T-helper 9 cell (primary cell): ENCODE results near the gene SAC3D1.

ENCODE experiments used
- DNase-seq: peaks from one replicate; pipeline ENCODE4 v3.0.0-alpha.2; 2020

Gene SAC3D1

DNA sequence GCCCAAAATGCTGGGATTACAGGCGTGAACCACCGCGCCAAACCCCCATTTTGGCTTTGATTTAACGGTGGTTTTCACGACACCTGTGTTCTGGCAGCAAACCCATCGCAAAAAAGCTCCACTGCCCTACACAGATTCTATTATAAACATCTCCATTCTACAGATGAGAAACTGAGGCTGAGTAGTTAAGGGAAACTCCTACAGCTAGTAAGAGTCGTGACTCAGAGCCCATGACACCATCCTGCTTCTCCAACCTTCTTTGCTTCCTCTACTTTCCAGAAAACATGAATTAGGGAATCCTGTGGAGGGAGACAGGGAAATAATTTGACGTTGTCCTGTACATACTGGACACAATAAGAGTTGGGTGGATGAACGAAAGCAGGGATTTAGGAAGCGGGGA, 14.2 kb upstream of the SAC3D1 start:
- no peak for DNase-seq

DNA sequence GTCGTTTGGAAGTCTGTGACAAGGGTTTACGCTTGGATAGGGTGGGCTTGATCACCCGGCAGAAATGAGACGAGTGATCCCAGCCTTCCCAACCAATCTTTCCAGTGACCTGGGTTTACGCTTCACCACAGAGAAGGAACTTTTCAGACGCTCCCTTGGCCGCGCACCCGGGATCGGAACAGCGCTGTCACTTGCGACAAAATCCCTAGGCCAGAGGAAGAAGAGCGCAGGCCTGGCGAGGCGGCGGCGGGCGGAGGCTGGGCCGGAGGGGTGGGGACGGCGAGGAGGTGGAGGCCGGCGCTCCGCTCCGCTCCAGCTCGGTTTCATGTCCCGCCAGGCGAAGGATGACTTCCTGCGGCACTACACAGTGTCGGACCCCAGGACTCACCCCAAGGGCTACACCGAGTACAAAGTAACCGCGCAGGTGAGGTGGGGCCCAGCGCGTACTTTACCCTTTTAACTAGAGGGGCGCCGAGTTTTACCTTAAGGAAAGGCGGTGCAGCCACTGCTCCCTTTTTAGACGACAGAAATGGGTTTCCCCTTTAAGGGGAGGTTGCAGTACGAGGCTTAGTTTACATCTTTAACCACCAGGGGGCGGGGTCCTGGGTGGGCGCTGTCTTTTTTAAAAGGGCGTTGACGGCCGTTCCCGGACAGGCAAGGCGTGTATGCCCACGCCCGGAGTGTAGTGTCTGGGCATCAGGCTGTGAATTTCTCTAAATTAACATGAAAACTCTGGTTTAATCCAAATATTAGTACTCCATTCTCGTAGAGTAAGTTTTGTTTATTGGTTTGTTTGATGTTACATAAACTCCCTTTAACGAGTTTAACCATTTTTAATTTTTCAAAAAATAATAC, 13.6 kb upstream of the SAC3D1 start, which contains the start of gene SNX15:
SNX15 (plus strand) TSS at position 227 of the 855 bp plus-strand sequence; CDS start at position 326, 99 bp downstream.
- peak; percentile 88 for DNase-seq

DNA sequence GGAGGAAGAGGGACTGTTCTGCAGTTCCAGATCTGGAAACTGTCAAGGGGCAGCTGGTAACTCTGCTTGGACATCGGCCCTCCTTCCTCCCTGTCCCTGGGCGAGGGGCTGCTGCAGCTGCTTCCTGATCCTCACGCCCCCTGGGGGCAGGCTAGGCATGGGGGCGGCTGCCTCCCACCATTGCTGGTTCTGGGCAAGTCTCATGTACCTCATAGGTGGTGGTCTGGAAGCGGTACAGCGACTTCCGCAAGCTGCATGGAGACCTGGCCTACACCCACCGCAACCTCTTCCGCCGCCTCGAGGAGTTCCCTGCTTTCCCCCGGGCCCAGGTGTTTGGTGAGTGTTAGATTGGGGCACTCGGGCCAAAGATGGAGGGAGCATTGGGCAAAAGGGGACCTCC, 8.8 kb upstream of the SAC3D1 start:
- no peak for DNase-seq

DNA sequence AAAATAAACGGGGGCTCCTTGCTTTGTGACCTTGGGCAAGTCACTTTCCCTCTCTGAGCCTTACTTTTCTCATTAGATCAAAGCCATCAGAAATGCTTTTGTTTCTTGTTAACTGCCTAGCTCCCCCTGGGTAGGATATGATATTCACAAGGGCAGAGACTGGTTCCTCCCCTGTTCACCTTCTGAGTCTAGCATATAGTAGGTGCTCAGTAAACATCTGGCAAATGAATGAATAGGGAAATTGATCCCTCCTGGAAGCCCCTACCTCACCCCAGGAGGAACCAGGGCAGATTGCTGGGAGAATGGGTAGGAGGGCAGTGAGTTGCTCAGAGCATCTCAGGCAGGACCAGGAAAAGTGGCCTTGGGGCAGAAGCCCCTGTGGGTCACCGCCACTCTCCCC, 6.6 kb upstream of the SAC3D1 start:
- DNase-seq: no peak

DNA sequence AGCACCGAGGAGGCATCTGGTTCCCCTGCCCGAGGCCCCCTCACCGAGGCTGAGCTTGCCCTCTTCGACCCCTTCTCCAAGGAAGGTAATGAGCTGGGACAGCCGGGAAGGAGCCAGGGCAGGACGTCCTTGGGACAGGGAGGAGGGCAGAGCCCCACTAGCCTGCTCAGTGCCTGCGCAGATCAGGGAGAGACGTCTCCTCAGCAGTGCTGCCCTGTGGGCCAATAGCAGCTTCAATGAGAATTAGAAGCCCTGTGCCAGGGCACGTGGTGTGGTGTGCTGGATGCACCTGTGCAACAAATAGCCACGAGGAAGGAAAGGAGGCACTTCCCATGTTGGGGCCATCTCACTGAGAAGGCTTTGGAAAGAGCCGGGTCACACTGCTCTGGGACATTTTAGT, 5.4 kb upstream of the SAC3D1 start:
- DNase-seq: no peak

DNA sequence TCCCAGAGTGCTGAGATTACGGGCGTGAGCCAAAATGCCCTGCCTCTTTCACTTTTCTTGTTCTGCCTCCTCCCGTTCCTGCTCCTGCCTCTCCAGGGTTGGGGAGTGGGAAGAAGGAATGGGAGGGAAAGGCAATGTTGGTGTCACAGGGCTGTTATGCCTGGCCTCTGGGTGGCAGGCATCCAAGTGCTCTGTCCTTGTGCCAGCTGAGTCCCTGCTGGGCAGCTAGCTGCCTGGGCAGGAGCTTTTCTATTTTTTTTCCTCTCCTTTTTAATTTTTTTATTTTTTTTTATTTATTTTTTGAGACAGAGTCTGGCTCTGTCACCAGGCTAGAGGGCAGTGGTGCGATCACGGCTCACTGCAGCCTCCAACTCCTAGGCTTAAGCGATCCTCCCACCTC, 4.1 kb upstream of the SAC3D1 start:
- no peak for DNase-seq

DNA sequence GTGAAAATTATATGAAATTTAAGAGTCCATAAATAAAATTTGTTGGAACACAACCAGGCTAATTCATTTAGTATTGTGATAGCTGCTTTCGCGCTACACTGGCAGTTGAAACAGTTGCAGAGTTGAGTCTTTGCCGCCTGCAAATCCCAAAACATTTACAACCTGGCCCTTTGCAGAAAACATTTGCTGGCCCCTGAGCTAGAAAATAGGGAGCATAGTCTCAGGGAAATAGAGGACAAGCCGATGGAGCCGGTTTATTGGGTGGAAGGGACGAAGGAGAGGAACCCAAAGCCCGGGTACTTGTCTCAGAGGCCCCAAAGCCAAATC, 527 bp upstream of the SAC3D1 start:
- no peak for DNase-seq

DNA sequence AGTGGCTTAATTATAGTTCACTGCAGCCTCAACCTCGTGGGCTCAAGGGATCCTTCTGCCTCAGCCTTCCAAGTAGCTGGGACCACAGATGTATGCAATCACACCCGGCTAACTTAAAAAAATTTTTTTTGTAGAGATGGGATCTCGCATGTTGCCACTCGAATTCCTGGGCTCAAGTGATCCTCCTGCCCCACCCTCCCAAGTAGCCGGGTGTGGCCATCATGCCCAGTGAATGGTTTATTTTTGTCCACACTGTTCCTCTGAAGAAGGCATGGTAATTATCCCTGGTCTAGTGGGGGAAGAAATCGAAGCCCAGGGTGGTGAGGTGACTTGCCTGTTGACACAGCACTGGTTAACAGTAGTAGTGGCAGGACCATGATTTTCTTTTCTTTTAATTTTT, 1.9 kb downstream of the SAC3D1 start:
- no peak for DNase-seq

DNA sequence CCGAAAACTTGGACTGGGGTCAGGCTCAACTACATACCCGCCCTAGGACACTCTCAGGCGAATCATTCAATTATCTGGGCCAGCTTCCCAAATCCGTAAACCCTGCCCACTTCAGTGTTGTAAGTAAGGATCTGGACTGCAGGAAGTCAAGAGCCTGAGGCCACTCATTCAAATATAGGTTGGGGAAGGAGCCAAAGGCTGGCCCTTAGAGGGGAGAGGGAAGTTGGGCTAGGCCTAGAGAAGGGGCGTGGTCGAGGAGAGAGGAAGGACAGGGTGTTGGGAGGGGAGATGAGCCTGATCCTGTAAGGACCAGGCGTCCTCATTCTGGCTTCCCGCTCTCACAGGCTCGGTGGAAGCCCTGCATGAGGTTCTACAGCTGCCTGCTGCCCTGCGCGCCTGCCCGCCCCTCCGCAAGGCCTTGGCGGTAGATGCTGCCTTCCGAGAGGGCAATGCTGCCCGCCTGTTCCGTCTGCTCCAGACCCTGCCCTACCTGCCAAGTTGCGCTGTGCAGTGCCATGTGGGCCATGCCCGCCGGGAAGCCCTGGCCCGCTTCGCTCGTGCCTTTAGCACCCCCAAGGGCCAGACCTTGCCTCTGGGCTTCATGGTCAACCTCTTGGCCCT, 3.0 kb downstream of the SAC3D1 start:
- no peak for DNase-seq

DNA sequence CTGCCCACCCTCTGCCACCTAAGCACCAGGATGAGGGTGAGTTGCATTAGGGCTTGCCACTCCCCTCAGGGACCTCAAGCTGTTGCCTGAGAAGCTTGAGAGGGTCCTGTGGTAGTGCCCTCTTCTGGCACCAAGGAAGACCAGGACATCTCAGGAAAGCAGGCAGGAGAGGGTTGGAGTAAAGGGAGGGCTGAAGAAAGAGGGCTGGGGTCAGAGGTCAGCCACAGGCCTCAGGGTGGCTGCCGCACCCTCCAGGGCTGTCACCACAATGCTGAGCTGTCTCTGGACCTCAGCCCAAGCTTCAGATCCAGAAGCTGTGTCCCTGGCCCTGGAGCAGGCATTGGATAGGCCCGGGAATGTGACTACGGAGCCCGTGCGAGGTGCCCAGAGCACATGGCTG, 4.1 kb downstream of the SAC3D1 start:
- no peak for DNase-seq

DNA sequence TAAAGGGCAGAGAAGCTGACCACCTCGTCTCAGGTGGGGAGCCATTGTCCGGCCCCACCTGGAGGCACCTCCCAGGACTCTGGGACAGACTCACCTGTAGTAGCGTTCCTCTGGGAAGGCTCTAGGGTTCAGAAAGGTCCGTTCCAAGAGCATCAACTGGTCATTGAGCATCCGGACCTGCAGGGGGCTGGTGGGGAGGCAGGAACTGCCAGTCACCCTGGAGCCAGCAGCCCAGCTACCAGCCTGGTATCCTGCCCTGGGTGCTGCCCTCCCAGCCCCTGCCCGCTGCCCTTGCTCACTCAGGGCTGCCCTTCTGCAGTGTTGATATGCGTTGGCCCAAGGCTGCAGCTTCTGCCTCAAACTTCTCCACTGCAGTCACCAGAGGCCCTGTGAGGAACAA, 4.7 kb downstream of the SAC3D1 start:
- DNase-seq: no peak

DNA sequence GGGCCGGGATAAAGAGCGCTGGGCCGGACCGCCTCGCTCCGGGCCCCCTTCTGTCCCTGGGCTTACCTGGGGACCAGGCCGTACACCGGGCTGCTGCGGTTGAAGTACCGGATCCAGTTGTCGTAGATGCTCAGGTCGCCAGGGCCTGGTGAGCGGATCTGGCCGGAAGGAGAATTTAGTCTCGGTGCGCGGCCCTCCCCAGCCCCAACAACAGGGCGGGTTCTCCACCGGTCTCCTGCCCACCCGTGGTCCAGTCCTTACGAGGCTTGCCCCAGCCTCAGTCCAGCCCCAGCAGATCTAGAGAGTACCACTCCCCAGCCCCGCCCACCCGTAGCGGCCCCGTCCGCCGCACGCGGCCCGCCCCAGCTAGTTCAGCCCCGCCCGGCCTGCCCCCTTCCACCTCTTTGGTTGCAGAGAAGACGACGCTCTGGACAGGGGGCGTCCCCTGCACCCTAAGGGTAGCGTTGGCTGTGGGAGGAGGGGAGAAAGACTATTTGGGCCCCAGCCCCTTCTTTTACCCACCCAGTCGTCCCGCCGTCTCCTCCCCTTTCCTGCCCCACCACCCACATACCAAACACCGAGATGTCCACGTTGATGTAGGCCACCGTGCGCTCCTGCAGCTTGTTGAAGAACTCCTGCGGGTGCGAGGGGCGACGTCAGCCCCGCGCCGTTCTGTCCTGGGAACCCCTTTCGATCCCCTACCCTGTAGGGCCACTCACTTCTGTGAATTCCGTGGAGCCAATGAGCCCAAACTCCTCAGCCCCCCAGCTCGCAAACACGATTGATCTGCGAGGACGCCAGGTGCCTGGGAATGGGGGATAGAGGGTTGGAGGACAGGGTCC, 6.8 kb downstream of the SAC3D1 start:
- DNase-seq: no peak

DNA sequence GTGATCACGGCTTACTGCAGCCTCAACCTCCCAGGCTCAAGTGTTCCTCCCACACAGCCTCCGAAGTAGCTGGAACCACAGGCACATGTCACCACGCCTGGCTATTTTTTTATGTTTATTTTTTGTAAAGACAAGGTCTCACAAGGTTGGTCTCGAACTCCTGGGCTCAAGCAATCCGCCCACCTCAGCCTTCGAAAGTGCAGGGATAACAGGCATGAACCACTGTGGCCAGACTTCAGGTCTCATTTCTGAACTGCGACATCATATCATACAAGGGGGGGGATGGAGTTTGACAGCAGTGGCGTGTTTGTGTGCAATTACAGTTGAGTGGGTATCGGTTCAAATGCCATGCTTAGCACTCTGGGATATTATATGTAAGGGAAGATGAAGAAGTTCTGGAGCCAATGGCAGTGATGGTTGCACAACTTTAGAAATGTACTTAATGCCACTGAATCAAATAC, 10.4 kb downstream of the SAC3D1 start:
- no peak for DNase-seq

DNA sequence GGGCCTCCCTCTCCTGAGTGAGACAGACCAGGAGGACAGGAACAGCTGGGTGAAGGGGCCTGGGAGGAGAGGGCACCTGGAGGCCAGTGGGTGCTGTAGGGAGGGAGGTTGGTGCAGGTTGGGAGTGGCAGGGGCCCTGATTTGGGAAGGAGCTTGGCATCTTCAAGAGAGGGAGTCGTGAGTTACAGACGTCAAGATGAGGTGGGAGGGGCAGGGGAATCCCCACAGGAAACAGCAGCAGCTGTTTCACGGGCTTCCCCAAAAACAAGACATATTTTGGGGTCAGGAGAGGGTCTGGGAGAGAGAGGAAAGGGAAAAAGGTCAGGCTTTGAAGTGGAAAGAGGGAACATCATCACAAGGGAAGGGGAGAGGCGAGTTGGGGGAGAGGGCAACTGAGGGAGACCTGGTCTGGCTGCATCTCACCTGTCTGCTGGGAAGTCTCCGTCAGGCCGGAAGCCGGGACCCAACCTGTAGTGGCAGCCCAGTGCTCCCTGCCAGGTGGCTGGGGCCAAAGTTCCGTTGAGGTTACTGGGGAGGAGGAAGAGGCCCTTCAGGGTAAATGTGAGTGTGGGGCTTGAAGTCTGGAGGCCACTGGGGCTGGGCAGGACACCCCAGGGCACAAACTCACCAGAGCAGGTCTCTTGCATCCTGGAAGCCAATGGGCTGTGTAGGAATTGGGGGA, 13.0 kb downstream of the SAC3D1 start:
- DNase-seq: no peak

DNA sequence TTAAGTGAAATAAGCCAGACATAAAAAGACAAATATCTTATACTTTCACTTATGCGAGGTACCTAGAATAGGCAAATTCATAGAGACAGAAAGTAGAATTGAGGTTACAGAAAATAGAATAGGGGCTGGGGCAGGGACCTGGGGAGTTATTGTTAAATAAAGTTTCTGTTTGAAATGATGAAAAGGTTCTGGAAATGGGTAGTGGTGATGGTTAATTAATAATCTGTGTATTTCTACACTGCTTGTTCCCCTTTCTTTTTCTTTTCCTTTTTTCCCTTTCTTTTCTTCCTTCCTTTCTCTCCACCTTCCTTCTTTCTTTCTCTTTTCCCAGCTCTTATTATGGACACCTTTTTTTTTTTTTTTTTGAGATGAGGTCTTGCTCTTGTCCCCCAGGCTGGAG, 14.5 kb downstream of the SAC3D1 start:
- no peak for DNase-seq

DNA sequence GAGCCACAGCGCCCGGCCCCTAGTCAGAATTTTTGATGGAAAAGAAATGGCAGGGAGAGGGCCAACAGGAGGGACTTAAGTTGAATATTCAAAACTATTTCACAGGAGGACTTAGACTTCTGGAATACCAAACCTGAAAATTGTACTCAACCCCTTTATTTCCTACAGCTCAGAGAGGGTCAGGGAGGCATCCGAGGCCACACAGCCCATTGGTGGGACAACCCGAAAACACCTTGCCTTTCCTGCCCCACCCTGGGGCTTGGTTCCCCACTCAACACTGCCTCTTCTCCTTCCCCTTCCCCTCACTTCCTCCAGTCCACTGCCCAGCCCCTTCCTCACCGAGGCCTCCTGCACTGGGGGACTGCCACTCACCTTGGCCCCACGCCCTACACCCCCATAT, 16.0 kb downstream of the SAC3D1 start:
- no peak for DNase-seq

DNA sequence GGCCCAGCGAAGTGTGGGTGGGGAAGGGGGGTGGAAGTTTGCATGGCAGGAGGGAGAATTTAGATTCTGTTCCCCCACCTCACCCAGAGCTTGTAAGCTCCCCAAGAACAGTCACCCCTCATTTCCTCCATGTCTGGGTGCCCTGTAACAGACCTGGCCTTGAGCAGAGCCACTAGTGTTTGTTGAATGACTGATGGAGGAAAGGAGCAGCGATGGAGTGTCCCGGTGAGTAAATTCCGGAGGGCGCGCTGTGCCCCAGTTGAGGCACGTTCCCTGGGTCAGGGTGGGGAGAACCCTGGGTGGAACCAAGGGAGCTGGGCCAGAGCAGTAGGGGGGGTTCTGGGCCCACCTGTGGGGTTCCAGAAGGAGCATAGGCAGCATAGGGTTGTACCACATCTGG, 16.5 kb downstream of the SAC3D1 start:
- DNase-seq: no peak

DNA sequence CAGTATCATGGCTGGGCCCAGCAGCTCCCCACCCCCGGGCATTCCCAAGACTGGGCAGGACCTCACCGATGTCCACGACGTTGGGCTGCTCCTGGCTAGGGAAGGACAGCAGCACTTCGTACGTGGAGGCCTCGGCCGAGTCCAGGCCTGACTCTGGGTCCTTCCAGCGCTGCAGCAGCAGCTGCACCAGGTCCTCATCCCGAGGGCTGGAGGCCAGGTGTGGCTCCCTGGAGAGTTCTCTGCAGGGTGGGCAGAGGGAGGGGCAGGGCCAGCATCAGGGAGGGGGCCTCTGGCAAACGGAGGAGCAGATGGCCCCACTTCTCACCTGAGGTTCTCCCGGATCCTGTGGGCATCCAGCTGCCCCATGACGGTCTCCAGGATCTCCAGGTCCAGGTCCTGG, 17.0 kb downstream of the SAC3D1 start:
- no peak for DNase-seq

DNA sequence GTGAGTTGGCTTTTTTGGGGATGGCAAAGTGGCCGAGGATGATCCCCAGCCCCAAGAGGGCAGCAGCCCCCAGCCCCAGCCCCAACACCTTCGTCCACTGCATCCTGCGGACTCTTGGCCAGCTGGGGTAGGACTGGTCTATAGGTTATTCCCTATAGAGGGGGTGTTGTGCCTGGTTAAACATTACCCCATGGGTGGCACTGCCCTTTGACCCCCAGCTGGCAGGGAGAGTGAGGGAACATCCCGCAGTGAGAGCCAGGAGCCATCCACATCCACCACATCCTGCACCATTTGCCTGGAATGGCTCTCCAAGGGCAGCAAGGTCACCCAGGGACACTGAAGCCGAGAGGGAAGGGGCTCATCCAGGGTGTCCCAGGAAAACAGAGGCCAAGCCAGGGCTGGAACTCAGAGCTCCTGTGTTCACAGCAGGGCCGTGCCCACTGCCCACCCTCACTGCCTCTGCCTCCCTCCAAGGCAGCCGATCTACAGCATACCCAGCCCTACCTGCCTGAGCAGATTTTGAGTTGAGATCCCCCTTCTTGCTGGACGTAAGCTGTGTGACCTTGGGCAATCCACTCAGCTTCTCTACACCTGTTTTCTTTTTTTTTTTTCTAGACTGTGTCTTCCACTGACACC, 17.5 kb downstream of the SAC3D1 start, which contains the start of gene NAALADL1:
NAALADL1 (minus strand) TSS at position 135 of the 636 bp plus-strand sequence; CDS start at position 103, 32 bp downstream.
- DNase-seq: no peak

DNA sequence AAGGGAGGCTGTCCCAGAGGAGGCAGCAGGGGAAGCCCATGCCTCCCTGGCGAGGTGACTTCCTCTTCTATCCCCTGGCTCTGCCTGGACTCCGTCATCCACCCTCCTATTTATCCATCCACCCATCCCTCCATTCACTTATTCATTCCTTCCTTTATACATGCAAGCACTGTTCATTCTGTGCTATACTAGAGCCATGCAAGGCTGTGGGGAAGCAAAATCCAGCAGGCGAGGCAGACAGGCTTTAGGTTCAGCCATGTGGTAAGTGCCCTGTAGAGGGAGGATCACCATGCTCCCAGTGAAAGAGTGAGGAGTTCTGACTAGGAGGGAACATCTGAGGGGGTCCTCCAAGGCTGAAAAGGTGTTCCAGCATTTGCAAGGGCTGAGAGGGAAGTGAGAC, 18.5 kb downstream of the SAC3D1 start:
- DNase-seq: no peak

DNA sequence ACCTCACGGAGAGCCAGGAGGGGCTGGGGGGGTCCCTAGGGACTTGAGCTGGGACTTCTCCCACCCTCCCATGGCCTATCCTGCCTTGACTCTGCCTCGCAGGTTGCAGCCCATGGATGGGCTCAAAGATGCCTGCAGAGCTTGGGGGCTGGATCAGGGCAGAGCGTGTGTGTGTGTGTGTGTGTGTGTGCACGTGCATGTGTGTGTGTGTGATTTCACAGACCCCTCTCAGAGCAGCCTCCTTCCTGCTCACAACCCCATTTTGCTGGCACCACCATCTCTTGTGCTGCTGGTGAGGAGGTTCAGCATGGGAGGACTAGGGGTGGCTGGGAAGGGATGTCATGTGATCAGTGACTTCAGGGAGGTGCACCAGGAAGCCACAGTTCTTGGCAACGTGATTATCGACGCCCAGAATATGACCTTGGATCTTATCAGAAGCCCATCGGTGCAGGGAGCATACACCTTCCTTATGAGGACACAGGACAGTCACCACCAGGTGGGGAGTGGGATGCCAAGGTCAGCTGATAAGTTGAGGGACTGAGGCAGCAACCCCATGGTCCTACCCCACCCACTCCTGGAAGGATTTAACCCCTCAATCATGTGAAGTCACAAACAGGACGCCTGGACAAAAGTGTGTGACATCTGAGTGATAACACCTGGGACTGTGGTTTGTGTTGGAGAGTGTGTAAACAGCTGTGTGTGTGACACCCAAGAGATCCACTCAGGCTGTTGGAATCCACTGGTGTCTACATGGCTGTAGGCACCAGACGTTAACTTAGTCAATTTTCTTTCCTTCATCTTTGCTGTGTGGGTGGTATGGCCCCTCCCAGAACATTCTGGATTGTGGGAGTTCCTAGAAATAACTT, 19.2 kb downstream of the SAC3D1 start:
- no peak for DNase-seq
